Psoas muscle (tissue), 8 donors: ENCODE measurements around the gene LRP10. TPM values are rescaled to one million over a fixed set of nuclear protein-coding genes. Genes with fewer than 3 reads are reported as not detected.
"Not testable (repeated sequence)": the region's sequence is repeated elsewhere in the genome, so short reads cannot be mapped to it uniquely, and the experiment has no call there.

ENCODE experiments used
- ATAC-seq, 4 donors: fragments of 200-7000 bp; cut with Tn5 transposase; one replicate each; pipeline ENCODE4 v1.9.1; 2020; ENCODE audit warnings: moderate library complexity in 3 of 4, mild to moderate bottlenecking in 2 of 4
- DNase-seq, 2 donors: peaks; one replicate each; pipeline ENCODE4 v3.0.0-alpha.2; 2020
- H3K27ac ChIP-seq: fragments of 200-600 bp; one replicate; pipeline ENCODE4 v1.8.0; 2022
- H3K27me3 ChIP-seq, 3 donors: fragments of 200-600 bp in 1 of 3; one replicate each; pipeline versions ENCODE4 v1.6.1 to v1.8.0; 2013 to 2022; ENCODE audit warnings: low read length in 2 of 3, mild to moderate bottlenecking in 2 of 3, moderate library complexity in 1 of 3; ENCODE audit not compliant: insufficient read depth in 3 of 3
- H3K36me3 ChIP-seq, 2 donors: fragments of 200-600 bp in 1 of 2; one replicate each; pipeline versions ENCODE4 v1.6.1 to v1.8.0; 2013 to 2022; ENCODE audit warnings: low read depth in 1 of 2, mild to moderate bottlenecking in 1 of 2, moderate library complexity in 1 of 2; ENCODE audit not compliant: insufficient read depth in 1 of 2
- H3K4me1 ChIP-seq: fragments of 200-600 bp; one replicate; pipeline ENCODE4 v1.8.0; 2022
- H3K4me3 ChIP-seq: fragments of 200-600 bp; one replicate; pipeline ENCODE4 v1.8.0; 2022; ENCODE audit warnings: mild to moderate bottlenecking
- H3K9me3 ChIP-seq: fragments of 200-600 bp; one replicate; pipeline ENCODE4 v1.8.0; 2022
- WGBS, 3 donors: extraction: QIAGEN DNeasy Blood & Tissue Kit; methylation state at CpG; one replicate each; pipeline versions ENCODE4 v1.1.6 to v1.1.7; 2013; 5-methylcytosine and 5-hydroxymethylcytosine counted together
- intact Hi-C, 2 donors: fragments of 100-400 bp; cut with DNase I; formaldehyde crosslinking; loops; one replicate each; pipeline versions ENCODE4 v1.11.0 to v1.14.2; 2022
- polyA plus RNA-seq, 3 donors: library from polyadenylated mRNA; stranded (reverse); fragments of 200-250 nt; gene quantifications; one replicate each; pipeline ENCODE4 v1.2.3, GENCODE V29; 2013
- total RNA-seq, 4 donors: library from RNA; stranded (reverse); fragmentation: NEBNext Ultra II Directional in 2 of 4; extraction: Animal tissue kit (Norgen Biotek cat#: 25700) in 2 of 4; gene quantifications; one replicate each; pipeline versions ENCODE4 v1.2.1 to v1.2.4, GENCODE V29; 2021 to 2023
- TF ChIP-seq, protein P1 (sequence below): fragments of 200-600 bp; IDR thresholded peaks from one replicate; pipeline ENCODE4 v1.8.0; 2022; ENCODE audit warnings: antibody characterized with exemption
- donor health status: healthy with polysubstance abuse.
- donor health status: DM: no; HTN: no; CAD: no; lungs with moderate emphysema.
- donor health status: Bipolar disorder and iron deficiency.
- donor health status: healthy.
- donor health status: DM: yes; HTN: yes; CAD: no.
- donor health status: DM: no; HTN: no; CAD: no.
- donor health status: DM: no; HTN: no; CAD: no.
- donor health status: DM: yes; HTN: yes; CAD: no.

Gene LRP10
- total and polyA plus RNA-seq, 7 donors: 18.1 to 50.6 (median 33.1) TPM

- intact Hi-C loops: loop anchor here in 1 of 2 donors (2.0 kb wide), 1 partner anchor 19 kb away; no protein-coding TSS in a partner anchor
- peaks cover 50% of the 10 kb centered on the region for H3K4me1 ChIP-seq
Measured at GRCh38 chr14:22849212-22849819, 22.2 kb upstream of the LRP10 start.

DNA sequence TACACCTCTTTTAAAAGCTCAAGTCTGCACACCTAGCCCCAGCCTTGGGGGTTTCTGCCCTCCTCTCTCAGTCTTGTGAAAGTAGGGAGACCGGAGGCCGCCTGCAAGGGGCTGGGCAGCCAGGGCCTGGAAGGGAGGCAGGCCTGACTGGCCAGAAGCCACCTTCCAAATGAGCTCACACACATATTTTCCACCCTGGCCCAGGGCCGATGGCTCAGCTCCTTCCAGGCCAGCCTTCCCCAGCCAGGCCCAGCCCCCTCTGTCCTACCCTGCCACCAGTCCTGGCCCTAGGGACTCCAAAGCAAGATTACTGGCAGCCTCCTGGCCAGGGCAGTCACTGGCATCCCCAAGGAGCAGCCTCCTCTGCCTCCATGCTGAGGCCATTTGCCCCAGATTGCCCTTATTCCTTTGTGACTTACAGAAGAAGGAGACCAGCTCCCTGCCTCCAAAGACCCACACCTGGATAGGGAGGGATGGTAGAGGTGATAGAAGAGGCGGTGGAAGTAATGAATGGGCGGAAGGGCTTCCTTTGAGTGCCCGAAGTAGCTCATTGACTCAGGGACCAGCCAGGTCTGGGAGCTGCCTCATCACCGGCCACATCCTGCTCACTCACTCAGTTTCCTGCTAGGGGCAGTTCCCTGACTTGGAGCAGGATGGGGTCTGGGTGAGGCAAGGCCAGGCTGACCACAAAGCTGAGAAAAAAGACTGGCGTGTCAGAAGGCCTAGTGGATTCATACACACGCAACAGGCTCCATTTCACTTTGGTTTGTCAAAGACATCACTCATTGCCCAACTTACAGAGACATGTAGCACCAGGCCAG, 20.4 kb upstream of the LRP10 start:
- Histone ChIP-seq H3K27ac (peak overlapping the region; percentile 82), H3K27me3 (no peaks in the 10 kb centered on the region), H3K4me1 (peaks cover 50% of the 10 kb centered on the region), H3K36me3 (no peaks in the 10 kb centered on the region), H3K9me3 (no peaks in the 10 kb centered on the region), H3K4me3 (peak overlapping the region; percentile 11)
- TF ChIP-seq, protein P1, sequence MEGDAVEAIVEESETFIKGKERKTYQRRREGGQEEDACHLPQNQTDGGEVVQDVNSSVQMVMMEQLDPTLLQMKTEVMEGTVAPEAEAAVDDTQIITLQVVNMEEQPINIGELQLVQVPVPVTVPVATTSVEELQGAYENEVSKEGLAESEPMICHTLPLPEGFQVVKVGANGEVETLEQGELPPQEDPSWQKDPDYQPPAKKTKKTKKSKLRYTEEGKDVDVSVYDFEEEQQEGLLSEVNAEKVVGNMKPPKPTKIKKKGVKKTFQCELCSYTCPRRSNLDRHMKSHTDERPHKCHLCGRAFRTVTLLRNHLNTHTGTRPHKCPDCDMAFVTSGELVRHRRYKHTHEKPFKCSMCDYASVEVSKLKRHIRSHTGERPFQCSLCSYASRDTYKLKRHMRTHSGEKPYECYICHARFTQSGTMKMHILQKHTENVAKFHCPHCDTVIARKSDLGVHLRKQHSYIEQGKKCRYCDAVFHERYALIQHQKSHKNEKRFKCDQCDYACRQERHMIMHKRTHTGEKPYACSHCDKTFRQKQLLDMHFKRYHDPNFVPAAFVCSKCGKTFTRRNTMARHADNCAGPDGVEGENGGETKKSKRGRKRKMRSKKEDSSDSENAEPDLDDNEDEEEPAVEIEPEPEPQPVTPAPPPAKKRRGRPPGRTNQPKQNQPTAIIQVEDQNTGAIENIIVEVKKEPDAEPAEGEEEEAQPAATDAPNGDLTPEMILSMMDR: no peak
- ATAC-seq (peak; percentile 66 to 76 (median 76)), DNase-seq (peak; percentile 88 to 94)
- intact Hi-C loops: loop anchor here (5.0 to 10.0 kb wide), 2 partner anchors 196 to 294 kb away; no protein-coding TSS in a partner anchor
- 37 to 49% (median 41%) methylated on average over 9 of the region's 9 CpGs for WGBS, 3 donors

More at GRCh38 chr14:22849212-22849819, 22.2 kb upstream of the LRP10 start:
- peak; percentile 11 to 44 (median 26) for ATAC-seq
- WGBS, 3 donors: 20 to 33% (median 21%) methylated on average over 16 to 19 of the region's 19 CpGs
- DNase-seq: peak; percentile 79 to 80
- Histone ChIP-seq H3K27me3 (no peaks in the 10 kb centered on the region), H3K36me3 (peaks cover 0 to 5% of the 10 kb centered on the region in 2 donors), H3K9me3 (no peaks in the 10 kb centered on the region), H3K4me3 (peak overlapping the region; percentile 3), H3K27ac (peak overlapping the region; percentile 82)
- TF ChIP-seq, protein P1: no peak

- DNase-seq, H3K36me3 ChIP-seq, ATAC-seq, H3K4me3 ChIP-seq, H3K27me3 ChIP-seq, H3K27ac ChIP-seq, H3K9me3 ChIP-seq: not testable (repeated sequence)
- H3K4me1 ChIP-seq: peaks cover 50% of the 10 kb centered on the region
- intact Hi-C loops: loop anchor here (2.0 to 10.0 kb wide), 4 partner anchors 31 to 465 kb away; no protein-coding TSS in a partner anchor
- 81 to 90% (median 86%) methylated on average over 8 to 12 of the region's 12 CpGs for WGBS, 3 donors
Measured at GRCh38 chr14:22852178-22852577, 19.4 kb upstream of the LRP10 start.

GRCh38 chr14:22852599-22852939, 19.0 kb upstream of the LRP10 start:
- ATAC-seq: no peak
- Histone ChIP-seq H3K9me3 (no peaks in the 10 kb centered on the region), H3K4me3 (no peak overlapping the region), H3K27ac (no peak overlapping the region), H3K4me1 (peaks cover 50% of the 10 kb centered on the region), H3K27me3 (no peaks in the 10 kb centered on the region), H3K36me3 (no peaks in the 10 kb centered on the region)
- DNase-seq: no peak
- TF ChIP-seq, protein P1: no peak
- intact Hi-C loops: loop anchor here (2.0 to 10.0 kb wide), 4 partner anchors 32 to 466 kb away; no protein-coding TSS in a partner anchor
- WGBS, 3 donors: 78 to 84% (median 84%) methylated on average over 2 of the region's 2 CpGs
